IMR-90 (cell line): ENCODE measurements around the gene STOX2.

ENCODE experiments used
- CTCF ChIP-seq: conservative IDR thresholded peaks from 2 replicates; pipeline ENCODE4 v1.5.1; 2012; ENCODE audit warnings: mild to moderate bottlenecking, low read depth, low read length, improper control_type of control experiment
- POLR2A ChIP-seq: IDR thresholded peaks from 2 replicates; pipeline ENCODE4 v1.6.1; 2012; ENCODE audit warnings: mild to moderate bottlenecking, low read depth, low read length
- RAD21 ChIP-seq: IDR thresholded peaks from 2 replicates; pipeline ENCODE4 v1.6.1; 2012; ENCODE audit warnings: low read length, improper control_type of control experiment
- RCOR1 ChIP-seq: IDR thresholded peaks from 2 replicates; pipeline ENCODE4 v1.6.1; 2012; ENCODE audit warnings: mild to moderate bottlenecking, low read length, improper control_type of control experiment; ENCODE audit not compliant: insufficient replicate concordance
- RFX5 ChIP-seq: IDR thresholded peaks from 2 replicates; pipeline ENCODE4 v1.8.0; 2012; ENCODE audit warnings: low read depth, mild to moderate bottlenecking, low read length, moderate library complexity

DNA sequence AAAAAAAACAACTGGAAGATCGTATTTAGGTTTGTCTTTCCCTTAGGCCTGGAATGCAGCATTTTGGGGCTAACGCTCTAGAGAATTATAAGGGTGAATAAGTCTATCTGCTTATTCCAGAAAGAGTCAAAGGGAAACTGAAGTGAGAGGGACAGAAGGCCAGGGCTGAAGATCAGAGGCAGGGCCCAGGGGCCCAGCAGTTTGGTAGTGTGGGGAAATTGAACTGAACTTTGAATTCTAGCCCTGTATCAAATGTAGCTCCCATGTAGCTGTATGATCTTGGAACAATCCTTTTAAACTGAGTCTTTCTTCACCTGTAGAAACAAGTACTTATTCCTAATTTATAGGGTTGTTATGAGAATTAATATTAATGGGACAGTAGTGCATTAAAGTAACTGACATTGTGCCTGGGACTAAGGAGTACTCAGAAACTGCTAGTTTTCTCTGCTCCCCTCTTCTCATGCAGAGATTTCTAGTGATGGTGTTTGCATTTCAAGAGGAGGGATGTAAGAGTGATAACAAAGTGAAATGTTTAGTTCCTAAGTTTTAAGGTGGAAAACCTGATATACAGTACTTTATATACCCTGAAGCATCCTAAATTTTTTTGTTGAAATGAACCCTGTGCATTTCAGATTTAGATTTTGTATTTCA, 30.4 kb downstream of the STOX2 start:
- TF ChIP-seq POLR2A (no peak), RAD21 (no peak), CTCF (no peak), RCOR1 (no peak), RFX5 (no peak)
